Transverse colon (tissue), 4 donors: Measurements from ENCODE around the gene CBY2.

Experiments used
- POLR2A ChIP-seq: fragments of 450-650 bp; IDR thresholded peaks from one replicate; pipeline ENCODE4 v1.6.1; 2016; ENCODE audit warnings: antibody characterized with exemption, mild to moderate bottlenecking, moderate library complexity
- POLR2AphosphoS5 ChIP-seq, 3 donors: sonication (generic); formaldehyde crosslinking; IDR thresholded peaks; one replicate each; pipeline ENCODE4 v1.6.1; 2016; ENCODE audit warnings: antibody characterized with exemption in 3 of 3
- TF ChIP-seq, protein P1 (sequence below), 5 experiments: fragments of 200-600 bp in 3 of 5; fragments of 450-650 bp in 2 of 5; sonication (generic) in 3 of 5; IDR thresholded peaks; 1 replicate in 2 of 5; 2 replicates in 3 of 5; pipeline ENCODE4 v1.5.1; 2016 to 2017; ENCODE audit warnings: antibody characterized with exemption in 5 of 5, inconsistent platforms in 3 of 5, mild to moderate bottlenecking in 2 of 5, moderate library complexity in 1 of 5

- TF ChIP-seq, protein P1, sequence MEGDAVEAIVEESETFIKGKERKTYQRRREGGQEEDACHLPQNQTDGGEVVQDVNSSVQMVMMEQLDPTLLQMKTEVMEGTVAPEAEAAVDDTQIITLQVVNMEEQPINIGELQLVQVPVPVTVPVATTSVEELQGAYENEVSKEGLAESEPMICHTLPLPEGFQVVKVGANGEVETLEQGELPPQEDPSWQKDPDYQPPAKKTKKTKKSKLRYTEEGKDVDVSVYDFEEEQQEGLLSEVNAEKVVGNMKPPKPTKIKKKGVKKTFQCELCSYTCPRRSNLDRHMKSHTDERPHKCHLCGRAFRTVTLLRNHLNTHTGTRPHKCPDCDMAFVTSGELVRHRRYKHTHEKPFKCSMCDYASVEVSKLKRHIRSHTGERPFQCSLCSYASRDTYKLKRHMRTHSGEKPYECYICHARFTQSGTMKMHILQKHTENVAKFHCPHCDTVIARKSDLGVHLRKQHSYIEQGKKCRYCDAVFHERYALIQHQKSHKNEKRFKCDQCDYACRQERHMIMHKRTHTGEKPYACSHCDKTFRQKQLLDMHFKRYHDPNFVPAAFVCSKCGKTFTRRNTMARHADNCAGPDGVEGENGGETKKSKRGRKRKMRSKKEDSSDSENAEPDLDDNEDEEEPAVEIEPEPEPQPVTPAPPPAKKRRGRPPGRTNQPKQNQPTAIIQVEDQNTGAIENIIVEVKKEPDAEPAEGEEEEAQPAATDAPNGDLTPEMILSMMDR (IDR thresholded peaks at IDR 0.05): no peak
- TF ChIP-seq POLR2A (no peak), POLR2AphosphoS5 (IDR thresholded peaks at IDR 0.05) (no peak)
Measured at GRCh38 chr13:45690636-45691035, 11.5 kb upstream of the CBY2 start.
